ENCODE measurements around the gene CTBP2.
A peak's percentile ranks its signal among the peaks of the same experiment; 100 is the strongest.
"Not testable (repeated sequence)": the region's sequence is repeated elsewhere in the genome, so short reads cannot be mapped to it uniquely, and the experiment has no call there.

The CTBP2 gene

GRCh38 chr10:125179107-125179506 lies 18.7 kb upstream of the CTBP2 start:
- DNase-seq, result not testable (repeated sequence)

GRCh38 chr10:125177641-125178640 lies 17.6 kb upstream of the CTBP2 start:
- DNase-seq, result no peak

GRCh38 chr10:125175807-125176206 lies 15.4 kb upstream of the CTBP2 start:
- no peak for DNase-seq

- no peak for DNase-seq
Observed at GRCh38 chr10:125174360-125174759, 14.0 kb upstream of the CTBP2 start.

GRCh38 chr10:125172694-125173093 lies 12.3 kb upstream of the CTBP2 start:
- no peak for DNase-seq

- no peak for DNase-seq
Observed at GRCh38 chr10:125171402-125172306, 11.3 kb upstream of the CTBP2 start.

- DNase-seq, result no peak
Observed at GRCh38 chr10:125169915-125170314, 9.6 kb upstream of the CTBP2 start.

- DNase-seq, result no peak
Observed at GRCh38 chr10:125169279-125169678, 8.9 kb upstream of the CTBP2 start.

GRCh38 chr10:125166658-125167057 lies 6.3 kb upstream of the CTBP2 start:
- no peak for DNase-seq

- DNase-seq, result no peak
Observed at GRCh38 chr10:125165584-125166573, 5.5 kb upstream of the CTBP2 start.

- DNase-seq, result no peak
Observed at GRCh38 chr10:125164421-125164820, 4.1 kb upstream of the CTBP2 start.

- DNase-seq, result no peak
Observed at GRCh38 chr10:125163803-125164202, 3.4 kb upstream of the CTBP2 start.

- DNase-seq, result not testable (repeated sequence)
Observed at GRCh38 chr10:125163312-125163711, 2.9 kb upstream of the CTBP2 start.

GRCh38 chr10:125162120-125162931 lies 2.0 kb upstream of the CTBP2 start:
- no peak for DNase-seq

- DNase-seq, result no peak
Observed at GRCh38 chr10:125161707-125162119, 1.4 kb upstream of the CTBP2 start.

GRCh38 chr10:125160856-125161706 lies 718 bp upstream of the CTBP2 start:
- DNase-seq, result peak; percentile 33

GRCh38 chr10:125159486-125159931 lies 854 bp downstream of the CTBP2 start:
- DNase-seq, result no peak

- no peak for DNase-seq
Observed at GRCh38 chr10:125158601-125159485, 1.5 kb downstream of the CTBP2 start.

GRCh38 chr10:125158275-125158600 lies 2.1 kb downstream of the CTBP2 start:
- DNase-seq, result no peak
